HG03196 (cell line): ENCODE results near the gene FANCB.

Experiments used
- ATAC-seq: cut with Tn5 transposase; IDR thresholded peaks from one replicate; pipeline ENCODE4 v1.9.1; 2021; ENCODE audit not compliant: unreplicated experiment

Gene FANCB

DNA sequence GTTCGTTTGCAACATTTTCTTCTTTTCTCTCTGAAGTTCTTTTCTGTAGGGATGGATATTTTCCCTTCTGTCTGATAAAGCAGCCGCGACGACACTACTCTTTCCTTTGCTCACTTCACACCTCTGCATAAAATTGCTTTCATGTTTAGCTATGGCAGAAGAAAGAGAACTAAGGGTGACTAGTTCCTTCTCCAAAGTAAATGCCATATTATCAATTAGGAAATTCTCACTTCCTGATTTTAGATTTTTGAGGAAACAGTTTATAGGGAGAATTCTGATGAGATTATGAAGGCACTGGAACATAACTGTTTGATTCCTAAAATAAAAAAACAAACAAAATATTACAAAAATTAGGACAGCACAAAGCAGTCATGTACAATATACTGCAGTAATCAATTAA is 29.2 kb downstream of the FANCB start:
- ATAC-seq, result no peak

- ATAC-seq, result no peak
These were observed 35.7 kb downstream of the FANCB start for GRCh38 chrX:14837155-14837554.

GRCh38 chrX:14832586-14832985 is 40.3 kb downstream of the FANCB start:
- ATAC-seq, result no peak

- ATAC-seq, result no peak
These were observed 40.7 kb downstream of the FANCB start for GRCh38 chrX:14832151-14832550.

GRCh38 chrX:14829643-14830042 is 43.2 kb downstream of the FANCB start:
- no peak for ATAC-seq

DNA sequence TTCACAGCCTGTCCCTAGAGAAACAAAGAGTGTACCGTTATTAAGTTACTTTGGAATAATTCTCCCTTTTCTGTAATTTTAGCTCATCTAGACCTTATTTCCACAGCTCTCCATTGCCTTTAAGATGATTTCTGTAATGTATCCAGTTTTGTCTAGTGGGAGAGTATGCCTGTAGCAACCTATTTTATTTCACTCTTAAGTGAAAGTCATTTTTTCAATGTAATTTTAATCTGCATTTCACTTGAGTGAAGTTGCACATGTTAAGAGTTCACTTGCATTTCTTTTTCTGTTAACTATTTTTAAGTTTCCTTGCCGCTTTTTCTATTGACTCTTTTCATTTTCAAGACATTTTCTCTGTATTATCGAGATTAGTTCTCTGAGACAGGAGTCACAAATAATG is 46.5 kb downstream of the FANCB start:
- no peak for ATAC-seq

GRCh38 chrX:14825851-14826250 is 47.0 kb downstream of the FANCB start:
- no peak for ATAC-seq

DNA sequence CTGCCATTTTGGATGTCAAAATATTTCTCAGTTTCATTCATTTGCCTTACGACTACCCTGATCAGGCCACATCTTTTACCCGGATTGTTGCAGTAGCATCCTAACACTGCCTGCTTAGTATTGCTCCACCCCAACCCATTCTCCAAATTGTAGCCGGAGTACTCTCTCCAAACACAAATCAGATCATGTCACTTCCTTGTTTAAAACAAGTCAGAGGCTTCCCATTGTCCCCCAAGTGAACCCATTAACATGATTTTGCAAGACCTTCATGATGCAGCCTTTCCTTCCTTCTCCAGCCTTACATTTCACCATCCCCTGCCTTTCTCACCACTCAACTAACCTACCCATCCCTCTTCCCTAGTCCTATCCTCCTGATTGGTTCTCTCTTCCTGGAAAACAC is 53.1 kb downstream of the FANCB start:
- no peak for ATAC-seq

GRCh38 chrX:14817571-14817970 is 55.3 kb downstream of the FANCB start:
- ATAC-seq, result no peak

GRCh38 chrX:14802943-14803710 is 69.7 kb downstream of the FANCB start:
- no peak for ATAC-seq

- ATAC-seq, result no peak
These were observed 71.7 kb downstream of the FANCB start for GRCh38 chrX:14801136-14801535.

- ATAC-seq, result no peak
These were observed 74.0 kb downstream of the FANCB start for GRCh38 chrX:14798805-14799397.
